HEK293 (cell line): ENCODE data around the gene EMILIN1.

Experiments
- HIC1 ChIP-seq: fragments of 450-650 bp; formaldehyde crosslinking; IDR thresholded peaks from 2 replicates; pipeline ENCODE4 v1.5.1; 2016; ENCODE audit warnings: missing biosample characterization, missing genetic modification characterization
- HOXD13 ChIP-seq: sonication (generic); formaldehyde crosslinking; IDR thresholded peaks from 2 replicates; pipeline ENCODE4 v1.8.0; 2022; ENCODE audit warnings: missing genetic modification reagents, borderline replicate concordance
- KLF16 ChIP-seq: fragments of 450-650 bp; formaldehyde crosslinking; IDR thresholded peaks from 2 replicates; pipeline ENCODE4 v1.5.1; 2017; ENCODE audit warnings: missing biosample characterization, missing genetic modification characterization
- REPIN1 ChIP-seq: fragments of 450-650 bp; formaldehyde crosslinking; IDR thresholded peaks from 2 replicates; pipeline ENCODE4 v1.5.1; 2017; ENCODE audit warnings: missing biosample characterization, missing genetic modification characterization, low read depth
- SP2 ChIP-seq: fragments of 450-650 bp; formaldehyde crosslinking; IDR thresholded peaks from 2 replicates; pipeline ENCODE4 v1.5.1; 2016; ENCODE audit warnings: missing biosample characterization, missing genetic modification characterization
- SP3 ChIP-seq: fragments of 450-650 bp; formaldehyde crosslinking; IDR thresholded peaks from 2 replicates; pipeline ENCODE4 v1.5.1; 2016; ENCODE audit warnings: missing biosample characterization, missing genetic modification characterization
- SP7 ChIP-seq: fragments of 450-650 bp; formaldehyde crosslinking; IDR thresholded peaks from 2 replicates; pipeline ENCODE4 v1.5.1; 2016; ENCODE audit warnings: missing biosample characterization, missing genetic modification characterization
- TRIM28 ChIP-seq: IDR thresholded peaks from 2 replicates; pipeline ENCODE4 v1.6.1; 2011; ENCODE audit warnings: low read length, control low read depth, borderline replicate concordance
- ZBTB48 ChIP-seq: fragments of 450-650 bp; formaldehyde crosslinking; IDR thresholded peaks from 2 replicates; pipeline ENCODE4 v1.5.1; 2016; ENCODE audit warnings: missing biosample characterization, missing genetic modification characterization
- ZBTB8A ChIP-seq: fragments of 450-650 bp; formaldehyde crosslinking; IDR thresholded peaks from 2 replicates; pipeline ENCODE4 v1.5.1; 2016; ENCODE audit warnings: missing biosample characterization, missing genetic modification characterization
- ZFP69B ChIP-seq: fragments of 450-650 bp; formaldehyde crosslinking; IDR thresholded peaks from 2 replicates; pipeline ENCODE4 v1.5.1; 2016; ENCODE audit warnings: missing biosample characterization, missing genetic modification characterization
- ZNF146 ChIP-seq: fragments of 450-650 bp; formaldehyde crosslinking; IDR thresholded peaks from 2 replicates; pipeline ENCODE4 v1.5.1; 2016; ENCODE audit warnings: missing biosample characterization, missing genetic modification characterization
- ZNF157 ChIP-seq: fragments of 450-650 bp; formaldehyde crosslinking; IDR thresholded peaks from 2 replicates; pipeline ENCODE4 v1.5.1; 2016; ENCODE audit warnings: missing biosample characterization, missing genetic modification characterization
- ZNF16 ChIP-seq: fragments of 450-650 bp; formaldehyde crosslinking; IDR thresholded peaks from 2 replicates; pipeline ENCODE4 v1.5.1; 2016; ENCODE audit warnings: low read depth, missing biosample characterization, missing genetic modification characterization
- ZNF211 ChIP-seq: fragments of 450-650 bp; formaldehyde crosslinking; IDR thresholded peaks from 2 replicates; pipeline ENCODE4 v1.5.1; 2016; ENCODE audit warnings: low read depth, missing biosample characterization, missing genetic modification characterization
- ZNF26 ChIP-seq: fragments of 450-650 bp; formaldehyde crosslinking; IDR thresholded peaks from 2 replicates; pipeline ENCODE4 v1.5.1; 2016; ENCODE audit warnings: missing biosample characterization, missing genetic modification characterization
- ZNF274 ChIP-seq, 2 experiments: fragments of 200-500 bp in 1 of 2; fragments of 450-650 bp in 1 of 2; sonication (Bioruptor generic) in 1 of 2; formaldehyde crosslinking in 1 of 2; IDR thresholded peaks; 2 replicates each; pipeline versions ENCODE4 v1.5.1 to v1.6.1; 2014 to 2016; ENCODE audit warnings: borderline replicate concordance in 1 of 2, inconsistent platforms in 1 of 2, low read length in 1 of 2, missing biosample characterization in 1 of 2, missing genetic modification characterization in 1 of 2
- ZNF37A ChIP-seq: fragments of 450-650 bp; IDR thresholded peaks from 2 replicates; pipeline ENCODE4 v1.5.1; 2018; ENCODE audit warnings: missing biosample characterization, missing genetic modification characterization
- ZNF404 ChIP-seq: fragments of 450-650 bp; formaldehyde crosslinking; IDR thresholded peaks from 2 replicates; pipeline ENCODE4 v1.5.1; 2017; ENCODE audit warnings: missing biosample characterization, missing genetic modification characterization
- ZNF423 ChIP-seq: fragments of 450-650 bp; formaldehyde crosslinking; IDR thresholded peaks from 2 replicates; pipeline ENCODE4 v1.5.1; 2016; ENCODE audit warnings: missing biosample characterization, missing genetic modification characterization
- ZNF473 ChIP-seq: fragments of 450-650 bp; formaldehyde crosslinking; IDR thresholded peaks from 2 replicates; pipeline ENCODE4 v1.5.1; 2017; ENCODE audit warnings: missing biosample characterization, missing genetic modification characterization
- ZNF529 ChIP-seq: fragments of 450-650 bp; formaldehyde crosslinking; IDR thresholded peaks from 2 replicates; pipeline ENCODE4 v1.5.1; 2017; ENCODE audit warnings: missing genetic modification characterization, missing biosample characterization; ENCODE audit not compliant: insufficient replicate concordance
- ZNF544 ChIP-seq: fragments of 450-650 bp; formaldehyde crosslinking; IDR thresholded peaks from 2 replicates; pipeline ENCODE4 v1.5.0; 2017; ENCODE audit warnings: missing biosample characterization, missing genetic modification characterization
- ZNF654 ChIP-seq: fragments of 450-650 bp; formaldehyde crosslinking; IDR thresholded peaks from 2 replicates; pipeline ENCODE4 v1.5.1; 2016; ENCODE audit warnings: low read depth, missing biosample characterization, missing genetic modification characterization
- ZNF658 ChIP-seq: fragments of 450-650 bp; formaldehyde crosslinking; IDR thresholded peaks from 2 replicates; pipeline ENCODE4; 2016; ENCODE audit warnings: missing biosample characterization, missing genetic modification characterization
- ZNF747 ChIP-seq: fragments of 450-650 bp; formaldehyde crosslinking; IDR thresholded peaks from 2 replicates; pipeline ENCODE4 v1.5.1; 2016; ENCODE audit warnings: missing biosample characterization, missing genetic modification characterization
- ZSCAN30 ChIP-seq: fragments of 450-650 bp; IDR thresholded peaks from 2 replicates; pipeline ENCODE4 v1.5.1; 2018; ENCODE audit warnings: missing biosample characterization, mild to moderate bottlenecking, missing genetic modification characterization, moderate library complexity
- TF ChIP-seq, protein P1 (sequence below): fragments of 450-650 bp; formaldehyde crosslinking; IDR thresholded peaks from 2 replicates; pipeline ENCODE4 v1.5.0; 2017; ENCODE audit warnings: missing biosample characterization, missing genetic modification characterization, borderline replicate concordance
- TF ChIP-seq, protein P2 (sequence below): fragments of 450-650 bp; formaldehyde crosslinking; IDR thresholded peaks from 2 replicates; pipeline ENCODE4 v1.5.1; 2017; ENCODE audit warnings: missing biosample characterization, missing genetic modification characterization
- TF ChIP-seq, protein P3 (sequence below): fragments of 450-650 bp; formaldehyde crosslinking; IDR thresholded peaks from 2 replicates; pipeline ENCODE4 v1.5.1; 2016; ENCODE audit warnings: missing biosample characterization, missing genetic modification characterization

Gene EMILIN1

DNA sequence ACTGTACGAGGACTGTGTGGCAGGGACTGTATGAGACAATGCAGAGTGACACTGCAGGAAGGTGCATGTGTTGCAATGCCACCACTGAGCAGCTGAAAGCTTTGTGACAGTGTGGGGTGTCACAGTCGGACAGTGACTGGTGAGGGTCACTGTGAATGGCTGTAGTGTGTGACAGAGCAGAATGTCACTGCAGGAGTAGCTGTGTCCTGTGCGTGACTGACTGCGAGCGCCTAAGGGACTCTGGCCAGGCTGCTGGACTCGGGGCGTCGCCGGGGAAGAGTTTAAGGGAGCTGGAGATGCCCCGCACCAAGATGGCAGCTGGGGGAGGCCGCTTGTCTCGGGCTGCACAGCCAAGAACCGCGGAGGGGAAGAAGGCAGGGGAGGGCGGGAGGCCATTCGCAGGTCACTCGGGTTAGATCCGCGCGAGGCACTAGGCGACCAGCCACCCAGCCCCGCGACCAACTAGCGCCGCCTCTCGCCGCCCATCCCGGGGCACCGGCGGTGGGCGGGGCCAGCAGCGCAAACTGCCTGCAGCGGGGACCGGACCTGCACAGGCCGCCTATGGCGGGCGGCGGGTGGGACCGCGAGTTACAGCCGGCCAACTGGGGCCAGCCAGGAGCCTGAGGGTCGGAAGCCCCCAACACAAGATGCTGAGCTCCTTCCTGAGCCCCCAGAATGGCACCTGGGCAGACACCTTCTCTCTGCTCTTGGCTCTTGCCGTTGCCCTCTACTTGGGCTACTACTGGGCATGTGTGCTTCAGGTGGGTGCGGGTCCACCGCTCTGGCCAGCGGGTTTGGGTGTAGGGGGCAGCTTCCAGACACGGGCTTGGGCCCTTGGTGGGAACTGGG, 45.1 kb downstream of the EMILIN1 start, which contains the start of gene ABHD1 (continued):
- TF ChIP-seq, protein P1, sequence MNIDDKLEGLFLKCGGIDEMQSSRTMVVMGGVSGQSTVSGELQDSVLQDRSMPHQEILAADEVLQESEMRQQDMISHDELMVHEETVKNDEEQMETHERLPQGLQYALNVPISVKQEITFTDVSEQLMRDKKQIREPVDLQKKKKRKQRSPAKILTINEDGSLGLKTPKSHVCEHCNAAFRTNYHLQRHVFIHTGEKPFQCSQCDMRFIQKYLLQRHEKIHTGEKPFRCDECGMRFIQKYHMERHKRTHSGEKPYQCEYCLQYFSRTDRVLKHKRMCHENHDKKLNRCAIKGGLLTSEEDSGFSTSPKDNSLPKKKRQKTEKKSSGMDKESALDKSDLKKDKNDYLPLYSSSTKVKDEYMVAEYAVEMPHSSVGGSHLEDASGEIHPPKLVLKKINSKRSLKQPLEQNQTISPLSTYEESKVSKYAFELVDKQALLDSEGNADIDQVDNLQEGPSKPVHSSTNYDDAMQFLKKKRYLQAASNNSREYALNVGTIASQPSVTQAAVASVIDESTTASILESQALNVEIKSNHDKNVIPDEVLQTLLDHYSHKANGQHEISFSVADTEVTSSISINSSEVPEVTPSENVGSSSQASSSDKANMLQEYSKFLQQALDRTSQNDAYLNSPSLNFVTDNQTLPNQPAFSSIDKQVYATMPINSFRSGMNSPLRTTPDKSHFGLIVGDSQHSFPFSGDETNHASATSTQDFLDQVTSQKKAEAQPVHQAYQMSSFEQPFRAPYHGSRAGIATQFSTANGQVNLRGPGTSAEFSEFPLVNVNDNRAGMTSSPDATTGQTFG (tag by site-specific recombination), result no peak
- TF ChIP-seq ZNF473 (no peak), REPIN1 (tag by site-specific recombination) (no peak), SP2 (tag by site-specific recombination) (peak; percentile 65), ZNF529 (tag by site-specific recombination) (no peak), ZNF211 (tag by site-specific recombination) (no peak), SP3 (tag by site-specific recombination) (peak; percentile 91), HOXD13 (CRISPR knock-in tag) (no peak), ZSCAN30 (tag by site-specific recombination) (no peak; the same call in 1 of the 2 replicates), HIC1 (tag by site-specific recombination) (peak; percentile 75), ZNF26 (tag by site-specific recombination) (no peak), ZNF654 (tag by site-specific recombination) (no peak), ZNF747 (tag by site-specific recombination) (no peak), TRIM28 (no peak), ZNF423 (tag by site-specific recombination) (no peak), KLF16 (tag by site-specific recombination) (no peak), ZBTB8A (tag by site-specific recombination) (peak; percentile 90), ZNF544 (no peak), ZNF658 (no peak), ZNF157 (tag by site-specific recombination) (no peak), ZNF146 (no peak), ZNF274 (IDR thresholded peaks at IDR 0.05; ENCODE audit: low read length) (no peak), ZNF274 (tag by site-specific recombination; IDR thresholded peaks at IDR 0.05; ENCODE audit: borderline replicate concordance) (no peak), ZNF37A (tag by site-specific recombination) (no peak), ZBTB48 (peak; percentile 96), ZFP69B (peak; percentile 46; the same call in 1 of the 2 replicates), ZNF404 (tag by site-specific recombination) (no peak), SP7 (0 out of 2 replicates have a peak, but pooled peaks have one; percentile 8), ZNF16 (tag by site-specific recombination) (no peak)
- TF ChIP-seq, protein P2, sequence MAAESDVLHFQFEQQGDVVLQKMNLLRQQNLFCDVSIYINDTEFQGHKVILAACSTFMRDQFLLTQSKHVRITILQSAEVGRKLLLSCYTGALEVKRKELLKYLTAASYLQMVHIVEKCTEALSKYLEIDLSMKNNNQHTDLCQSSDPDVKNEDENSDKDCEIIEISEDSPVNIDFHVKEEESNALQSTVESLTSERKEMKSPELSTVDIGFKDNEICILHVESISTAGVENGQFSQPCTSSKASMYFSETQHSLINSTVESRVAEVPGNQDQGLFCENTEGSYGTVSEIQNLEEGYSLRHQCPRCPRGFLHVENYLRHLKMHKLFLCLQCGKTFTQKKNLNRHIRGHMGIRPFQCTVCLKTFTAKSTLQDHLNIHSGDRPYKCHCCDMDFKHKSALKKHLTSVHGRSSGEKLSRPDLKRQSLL, result no peak
- TF ChIP-seq, protein P3, sequence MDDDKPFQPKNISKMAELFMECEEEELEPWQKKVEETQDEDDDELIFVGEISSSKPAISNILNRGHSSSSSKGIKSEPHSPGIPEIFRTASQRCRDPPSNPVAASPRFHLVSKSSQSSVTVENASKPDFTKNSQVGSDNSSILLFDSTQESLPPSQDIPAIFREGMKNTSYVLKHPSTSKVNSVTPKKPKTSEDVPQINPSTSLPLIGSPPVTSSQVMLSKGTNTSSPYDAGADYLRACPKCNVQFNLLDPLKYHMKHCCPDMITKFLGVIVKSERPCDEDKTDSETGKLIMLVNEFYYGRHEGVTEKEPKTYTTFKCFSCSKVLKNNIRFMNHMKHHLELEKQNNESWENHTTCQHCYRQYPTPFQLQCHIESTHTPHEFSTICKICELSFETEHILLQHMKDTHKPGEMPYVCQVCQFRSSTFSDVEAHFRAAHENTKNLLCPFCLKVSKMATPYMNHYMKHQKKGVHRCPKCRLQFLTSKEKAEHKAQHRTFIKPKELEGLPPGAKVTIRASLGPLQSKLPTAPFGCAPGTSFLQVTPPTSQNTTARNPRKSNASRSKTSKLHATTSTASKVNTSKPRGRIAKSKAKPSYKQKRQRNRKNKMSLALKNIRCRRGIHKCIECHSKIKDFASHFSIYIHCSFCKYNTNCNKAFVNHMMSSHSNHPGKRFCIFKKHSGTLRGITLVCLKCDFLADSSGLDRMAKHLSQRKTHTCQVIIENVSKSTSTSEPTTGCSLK, result no peak
